Panc1 (cell line): ENCODE results near the gene CAMKMT. TPM values are rescaled to one million over a fixed set of nuclear protein-coding genes. Genes with fewer than 3 reads are reported as not detected.

Experiments
- ATAC-seq: fragments of 200-7000 bp; cut with Tn5 transposase; 2 replicates; pipeline ENCODE4 v1.9.1; 2020; ENCODE audit warnings: mild to moderate bottlenecking, moderate library complexity
- BruUV-seq: library from RNA; stranded (reverse); fragments of 400-500 nt; replicated peaks from 2 replicates; lab custom pipeline; 2021; lab: Mats Ljungman, UMichigan
- CTCF ChIA-PET: fragments of 300-600 bp; sonication (Branson Sonifier 250); formaldehyde crosslinking; loops from one replicate; lab custom pipeline; 2022; ENCODE audit warnings: antibody characterized with exemption; lab: Charles Lee
- POLR2A ChIA-PET: fragments of 300-600 bp; sonication (Branson Sonifier 250); formaldehyde crosslinking; loops from one replicate; lab custom pipeline; 2022; ENCODE audit warnings: antibody characterized with exemption; lab: Charles Lee
- DNase-seq: peaks from one replicate; pipeline ENCODE4 v3.0.0-alpha.2; 2010; ENCODE audit warnings: low read depth, low spot score
- H3K27ac ChIP-seq: 2 replicates; pipeline ENCODE4 v1.5.1; 2011; ENCODE audit warnings: mild to moderate bottlenecking, low read length, inconsistent platforms
- H3K27me3 ChIP-seq: fragments of 200-500 bp; sonication (Bioruptor generic); 2 replicates; pipeline ENCODE4 v1.6.0; 2014; ENCODE audit warnings: low read length, inconsistent platforms; ENCODE audit not compliant: control insufficient read depth, insufficient read depth
- H3K36me3 ChIP-seq: fragments of 200-500 bp; sonication (Bioruptor generic); 2 replicates; pipeline ENCODE4 v1.5.1; 2014; ENCODE audit warnings: inconsistent platforms, mild to moderate bottlenecking, low read length, moderate library complexity; ENCODE audit not compliant: control insufficient read depth, insufficient read depth
- H3K4me1 ChIP-seq: 2 replicates; pipeline ENCODE4 v1.5.1; 2011; ENCODE audit warnings: inconsistent platforms, mild to moderate bottlenecking, low read length, moderate library complexity; ENCODE audit not compliant: control insufficient read depth, insufficient read depth
- H3K4me3 ChIP-seq, 2 experiments: 2 replicates each; pipeline ENCODE4 v1.5.1; 2011 to 2012; ENCODE audit warnings: low read depth in 2 of 2, low read length in 2 of 2, mild to moderate bottlenecking in 2 of 2, inconsistent platforms in 1 of 2, moderate library complexity in 1 of 2
- H3K9me3 ChIP-seq: fragments of 200-500 bp; sonication (Bioruptor generic); 2 replicates; pipeline ENCODE4 v1.5.1; 2014; ENCODE audit warnings: low read depth, mild to moderate bottlenecking, inconsistent platforms, low read length, moderate library complexity; ENCODE audit not compliant: control insufficient read depth, insufficient read depth
- CTCF ChIP-seq: fragments of 450-650 bp; IDR thresholded peaks from 2 replicates; pipeline ENCODE4 v1.5.1; 2017; ENCODE audit warnings: mild to moderate bottlenecking
- POLR2AphosphoS5 ChIP-seq: IDR thresholded peaks from 2 replicates; pipeline ENCODE4 v1.6.1; 2012; ENCODE audit warnings: mild to moderate bottlenecking, low read depth, low read length, moderate library complexity
- REST ChIP-seq, 2 experiments: IDR thresholded peaks; 2 replicates each; pipeline ENCODE4 v1.6.1; 2011 to 2012; ENCODE audit warnings: low read depth in 2 of 2, control low read depth in 1 of 2, low read length in 1 of 2, mild to moderate bottlenecking in 1 of 2, moderate library complexity in 1 of 2; ENCODE audit not compliant: insufficient read depth in 1 of 2
- SIN3A ChIP-seq: IDR thresholded peaks from 2 replicates; pipeline ENCODE4 v1.6.1; 2012; ENCODE audit warnings: low read depth, mild to moderate bottlenecking, low read length, moderate library complexity, borderline replicate concordance; ENCODE audit not compliant: insufficient read depth
- TCF7L2 ChIP-seq: IDR thresholded peaks from 2 replicates; pipeline ENCODE4 v1.6.1; 2011; ENCODE audit warnings: mild to moderate bottlenecking, low read depth, low read length, inconsistent platforms
- in situ Hi-C: cut with HindIII; loops from 2 replicates; pipeline ENCODE4 v1.10.0; 2016; ENCODE audit warnings: low sequenced_read_pairs, low pct_unique_long_range_greater_than_20kb
- intact Hi-C: fragments of 100-400 bp; cut with micrococcal nuclease; formaldehyde crosslinking; loops from one replicate; pipeline ENCODE4 v1.10.0; 2022; ENCODE audit not compliant: unreplicated experiment
- total RNA-seq: library from RNA; stranded (reverse); gene quantifications from one replicate; pipeline ENCODE4 v1.2.1, GENCODE V29; 2021; ENCODE audit not compliant: unreplicated experiment

Gene CAMKMT
- total RNA-seq, 1 experiment from 2014 or later = 12.6 TPM

GRCh38 chr2:44531289-44531688, 169.5 kb downstream of the CAMKMT start:
- H3K27me3 ChIP-seq = no peaks in the 10 kb centered on the region
- ATAC-seq (no peak), DNase-seq (no peak)
- H3K36me3 ChIP-seq = no peaks in the 10 kb centered on the region
- H3K4me3 ChIP-seq = no peak overlapping the region
- intact Hi-C loops = no loop called here
- no peak overlapping the region for H3K27ac ChIP-seq
- ChIA-PET POLR2A (no interaction called here), CTCF (no interaction called here)
- no peaks in the 10 kb centered on the region; the same call in 1 of the 2 replicates for H3K4me1 ChIP-seq
- in situ Hi-C loops = no loop called here
- no peak for TF ChIP-seq POLR2AphosphoS5
- TF ChIP-seq TCF7L2 = no peak
- no peak for TF ChIP-seq SIN3A
- no peak for TF ChIP-seq CTCF
- H3K9me3 ChIP-seq = no peaks in the 10 kb centered on the region
- BruUV-seq = no TSS peak

GRCh38 chr2:44532031-44532430, 170.3 kb downstream of the CAMKMT start:
- no TSS peak for BruUV-seq

More at GRCh38 chr2:44532031-44532430, 170.3 kb downstream of the CAMKMT start:
- ATAC-seq (no peak), DNase-seq (no peak)
- H3K4me1 ChIP-seq = no peaks in the 10 kb centered on the region; the same call in 1 of the 2 replicates
- intact Hi-C loops (no loop called here), in situ Hi-C loops (no loop called here)
- H3K27ac ChIP-seq = no peak overlapping the region
- no peaks in the 10 kb centered on the region for H3K36me3 ChIP-seq
- no peak overlapping the region for H3K4me3 ChIP-seq
- ChIA-PET CTCF (no interaction called here), POLR2A (interaction anchor here (0.5 kb wide), 1 partner anchor 16 kb away, joined by 9 read pairs; no protein-coding TSS in a partner anchor)
- no peaks in the 10 kb centered on the region for H3K9me3 ChIP-seq
- H3K27me3 ChIP-seq = no peaks in the 10 kb centered on the region
- TF ChIP-seq POLR2AphosphoS5 = no peak
- TF ChIP-seq SIN3A = no peak
- no peak for TF ChIP-seq TCF7L2
- TF ChIP-seq REST (IDR thresholded peaks at IDR 0.05; ENCODE audit: insufficient read depth in 1 of 2, low read depth in 2 of 2, low read length in 1 of 2) = no peak
- TF ChIP-seq CTCF = no peak
